Suppressor macrophage treated with lipopolysaccharide for 4 hours (primary cell): ENCODE data around the gene RAB40C.

ENCODE experiments used
- DNase-seq: peaks from one replicate; pipeline ENCODE4 v3.0.0-alpha.2; 2020

Gene RAB40C

GRCh38 chr16:619476-620100, 29.7 kb downstream of the RAB40C start:
- DNase-seq = no peak

GRCh38 chr16:620700-621525, 31.0 kb downstream of the RAB40C start:
- no peak for DNase-seq

GRCh38 chr16:621526-622105, 31.8 kb downstream of the RAB40C start:
- DNase-seq = no peak

- DNase-seq = no peak
These were observed 33.0 kb downstream of the RAB40C start for GRCh38 chr16:622920-623280.

GRCh38 chr16:624526-625070, 34.7 kb downstream of the RAB40C start:
- DNase-seq = no peak

GRCh38 chr16:625117-625976, 35.5 kb downstream of the RAB40C start:
- no peak for DNase-seq

GRCh38 chr16:625977-626765, 36.3 kb downstream of the RAB40C start:
- no peak for DNase-seq

- DNase-seq = peak; percentile 27
These were observed 37.1 kb downstream of the RAB40C start for GRCh38 chr16:626787-627453.

- DNase-seq = no peak
These were observed 37.8 kb downstream of the RAB40C start for GRCh38 chr16:627454-628239.

GRCh38 chr16:628321-629061, 38.6 kb downstream of the RAB40C start:
- DNase-seq = no peak

GRCh38 chr16:629185-629832, 39.4 kb downstream of the RAB40C start:
- DNase-seq = no peak

- DNase-seq = no peak
These were observed 40.0 kb downstream of the RAB40C start for GRCh38 chr16:629833-630248.

GRCh38 chr16:630249-630814, 40.5 kb downstream of the RAB40C start:
- no peak for DNase-seq

GRCh38 chr16:630815-631405, 41.0 kb downstream of the RAB40C start, which contains the start of gene WFIKKN1:
TSS of gene WFIKKN1 (plus strand) at chr16:630985. CDS start at chr16:631254, 269 bp downstream.
- DNase-seq = no peak

GRCh38 chr16:631808-632358, 42.0 kb downstream of the RAB40C start:
- DNase-seq = no peak

GRCh38 chr16:632486-633335, 42.8 kb downstream of the RAB40C start:
- DNase-seq = no peak
